GM13976 (cell line): Measurements from ENCODE around the gene FEM1A.

Source experiments
- DNase-seq: peaks from one replicate; pipeline ENCODE4 v3.0.0; 2012; ENCODE audit warnings: low spot score
- CTCF ChIP-seq: IDR thresholded peaks from 2 replicates; pipeline ENCODE4 v1.5.1; 2012; ENCODE audit warnings: borderline replicate concordance, mild to moderate bottlenecking; ENCODE audit not compliant: insufficient read depth; ENCODE audit errors: extremely low read depth, missing control alignments, control extremely low read depth
- in situ Hi-C: fragments of 300-500 bp; cut with MboI; formaldehyde crosslinking; loops from one replicate; pipeline ENCODE4 v1.12.0; 2022; ENCODE audit warnings: low sequenced_read_pairs, mixed read lengths, inconsistent platforms; ENCODE audit not compliant: unreplicated experiment

Gene FEM1A

GRCh38 chr19:4748589-4748988 is 42.9 kb upstream of the FEM1A start:
- in situ Hi-C loops, result loop anchor here (5.0 kb wide), 1 partner anchor 34 kb away; no protein-coding TSS in a partner anchor
- no peak for TF ChIP-seq CTCF
- DNase-seq, result no peak

GRCh38 chr19:4749870-4750590 is 41.5 kb upstream of the FEM1A start:
- no peak for TF ChIP-seq CTCF
- no peak for DNase-seq
- in situ Hi-C loops, result loop anchor here (5.0 kb wide), 1 partner anchor 32 kb away; no protein-coding TSS in a partner anchor

GRCh38 chr19:4754248-4754647 is 37.3 kb upstream of the FEM1A start:
- in situ Hi-C loops, result no loop called here
- TF ChIP-seq CTCF, result no peak
- DNase-seq, result no peak

GRCh38 chr19:4755459-4755858 is 36.1 kb upstream of the FEM1A start:
- TF ChIP-seq CTCF, result no peak
- in situ Hi-C loops, result no loop called here

GRCh38 chr19:4758082-4758481 is 33.5 kb upstream of the FEM1A start:
- no peak for TF ChIP-seq CTCF
- in situ Hi-C loops, result no loop called here
- DNase-seq, result no peak

More at GRCh38 chr19:4755459-4755858, 36.1 kb upstream of the FEM1A start:
- no peak for DNase-seq

GRCh38 chr19:4758659-4759058 is 32.9 kb upstream of the FEM1A start:
- in situ Hi-C loops, result no loop called here
- DNase-seq, result no peak
- TF ChIP-seq CTCF, result no peak
